Measurements from ENCODE around the gene IGFL3. TPM values are rescaled to one million over a fixed set of nuclear protein-coding genes. Genes with fewer than 3 reads are reported as not detected.

Gene IGFL3
- total RNA-seq, 1 donor = not detected

DNA sequence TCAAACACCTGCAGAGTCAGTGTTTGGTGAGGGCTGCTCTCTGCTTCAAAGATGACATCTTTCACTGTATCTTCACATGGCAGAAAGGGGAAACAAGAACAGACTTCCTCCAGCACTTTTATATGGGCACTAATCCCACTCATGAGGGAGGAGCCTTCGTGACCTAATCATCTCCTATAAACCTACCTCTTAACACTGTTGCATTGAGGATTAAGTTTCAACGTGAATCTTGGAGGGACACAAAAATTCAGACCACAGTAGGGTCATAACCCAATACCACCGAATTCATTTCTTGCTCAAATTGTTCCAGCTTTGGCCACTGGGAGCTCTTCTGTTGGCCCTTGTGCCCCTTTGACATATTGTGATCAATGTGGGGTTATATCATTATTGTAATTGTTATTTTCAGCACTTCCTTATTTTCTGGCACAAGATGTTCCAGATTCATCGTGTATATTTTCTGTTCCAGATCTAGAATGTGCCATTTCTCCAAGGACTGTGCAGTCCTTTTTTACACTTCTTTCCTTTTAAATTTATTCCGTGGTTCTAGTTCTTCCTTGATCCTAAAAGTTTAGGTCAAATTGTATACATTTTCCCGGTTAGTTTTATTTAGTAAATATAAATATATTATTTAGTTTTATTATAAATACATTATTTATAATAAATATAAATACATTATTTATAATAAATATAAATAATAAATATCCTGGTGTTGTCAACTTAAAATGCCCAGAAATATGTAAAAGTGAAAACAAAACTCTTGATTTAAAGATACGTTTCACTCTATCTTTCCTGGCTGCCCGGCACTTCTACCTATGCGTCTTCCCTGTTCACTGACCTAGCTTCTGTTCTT is 48.2 kb downstream of the IGFL3 start:
- peaks cover 87% of the 10 kb centered on the region for H3K27me3 ChIP-seq (ENCODE audit: insufficient read depth, low read length)
- no peak overlapping the region for H3K4me3 ChIP-seq (ENCODE audit: low read length)
- H3K4me1 ChIP-seq (ENCODE audit: insufficient read depth, low read length) = peaks cover 8% of the 10 kb centered on the region
- no peaks in the 10 kb centered on the region for H3K9me3 ChIP-seq (ENCODE audit: low read depth, low read length)

DNA sequence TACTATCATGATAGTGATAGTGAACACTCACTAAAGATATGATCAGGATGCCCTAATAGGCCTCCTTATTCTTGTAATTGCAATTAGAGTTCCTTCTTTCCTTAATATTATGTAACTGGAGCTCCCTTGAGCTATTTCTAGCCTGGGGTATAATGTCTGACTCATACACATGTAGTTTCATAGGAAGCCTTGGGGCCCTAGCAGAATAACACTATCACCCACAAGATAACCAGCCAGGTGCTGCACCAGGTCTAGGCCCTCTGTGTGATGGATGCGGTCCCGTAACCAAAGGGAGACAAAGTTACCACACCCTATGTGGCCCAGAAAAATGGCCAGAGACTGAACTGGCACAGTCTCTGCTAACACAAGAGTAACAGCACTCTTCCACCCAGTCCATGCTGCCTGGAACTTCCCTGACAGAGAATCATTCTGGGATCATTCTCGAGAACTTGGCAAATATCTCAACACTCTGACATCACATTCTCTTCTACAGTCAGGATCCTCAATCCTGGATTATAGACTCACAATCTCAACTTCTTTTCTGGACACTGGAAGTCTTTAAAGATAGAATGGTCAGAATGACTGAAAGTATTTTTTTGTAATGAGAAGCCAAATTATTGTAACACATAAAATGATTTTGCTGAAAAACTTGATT is 51.1 kb downstream of the IGFL3 start:
- Histone ChIP-seq H3K4me3 (ENCODE audit: low read length) (no peak overlapping the region), H3K4me1 (ENCODE audit: insufficient read depth, low read length) (peaks cover 15% of the 10 kb centered on the region), H3K9me3 (ENCODE audit: low read depth, low read length) (no peaks in the 10 kb centered on the region), H3K27me3 (ENCODE audit: insufficient read depth, low read length) (peaks cover 90% of the 10 kb centered on the region)

Other genes starting within 250 kb of the IGFL3 start
- gene IRF2BP1, start 238.5 kb downstream of the IGFL3 start, total RNA-seq = 17.3 TPM
- 1.3 TPM for gene MYPOP, start 222.1 kb downstream of the IGFL3 start, total RNA-seq
- gene NANOS2, start 209.9 kb downstream of the IGFL3 start, total RNA-seq = not detected
- under 0.01 TPM for gene NOVA2, start 150.8 kb downstream of the IGFL3 start, total RNA-seq
- 0.94 TPM for gene CCDC61, start 129.2 kb downstream of the IGFL3 start, total RNA-seq
- not detected for gene PGLYRP1, start 101.6 kb downstream of the IGFL3 start, total RNA-seq
- gene IGFL4, start 83.7 kb downstream of the IGFL3 start, total RNA-seq = 0.10 TPM
- gene IGFL2, start 23.6 kb upstream of the IGFL3 start, total RNA-seq = not detected
- gene IGFL1, start 105.1 kb upstream of the IGFL3 start, total RNA-seq = not detected
- not detected for gene HIF3A, start 172.4 kb upstream of the IGFL3 start, total RNA-seq
- 11.6 TPM for gene PPP5C, start 222.4 kb upstream of the IGFL3 start, total RNA-seq